HT-29 (cell line): ENCODE measurements around the gene NIM1K. TPM values are rescaled to one million over a fixed set of nuclear protein-coding genes. Genes with fewer than 3 reads are reported as not detected.
"Not testable (repeated sequence)": the region's sequence is repeated elsewhere in the genome, so short reads cannot be mapped to it uniquely, and the experiment has no call there.

Experiments used
- DNase-seq: peaks from one replicate; pipeline ENCODE4 v3.0.0-alpha.2; 2015; ENCODE audit warnings: low spot score
- total RNA-seq: library from RNA; depleted of rRNA; stranded (reverse); fragments of >200 nt; shearing (Covaris generic); gene quantifications from 2 replicates; pipeline ENCODE4 v1.2.3, GENCODE V29; 2014

Gene NIM1K
- total RNA-seq, 1 experiment from 2014 or later, result not detected

- DNase-seq, result no peak
These were observed 87.7 kb downstream of the NIM1K start for GRCh38 chr5:43279548-43280274.

- no peak for DNase-seq
These were observed 90.0 kb downstream of the NIM1K start for GRCh38 chr5:43281840-43282658.

- no peak for DNase-seq
These were observed 94.6 kb downstream of the NIM1K start for GRCh38 chr5:43286623-43287022.

- DNase-seq, result no peak
These were observed 95.5 kb downstream of the NIM1K start for GRCh38 chr5:43287493-43287892.

GRCh38 chr5:43288269-43288831, 96.3 kb downstream of the NIM1K start:
- no peak for DNase-seq

GRCh38 chr5:43290726-43291125, 98.7 kb downstream of the NIM1K start:
- DNase-seq, result no peak

- no peak for DNase-seq
These were observed 102.2 kb downstream of the NIM1K start for GRCh38 chr5:43294226-43294625.

- DNase-seq, result no peak
These were observed 103.2 kb downstream of the NIM1K start for GRCh38 chr5:43295202-43295601.

GRCh38 chr5:43296835-43297234, 104.8 kb downstream of the NIM1K start:
- no peak for DNase-seq

- no peak for DNase-seq
These were observed 106.4 kb downstream of the NIM1K start for GRCh38 chr5:43298443-43298842.

GRCh38 chr5:43300112-43300511, 108.1 kb downstream of the NIM1K start:
- DNase-seq, result no peak

GRCh38 chr5:43301653-43302091, 109.6 kb downstream of the NIM1K start:
- DNase-seq, result no peak

- no peak for DNase-seq
These were observed 110.5 kb downstream of the NIM1K start for GRCh38 chr5:43302481-43302880.

GRCh38 chr5:43303242-43303641, 111.2 kb downstream of the NIM1K start:
- DNase-seq, result no peak

GRCh38 chr5:43304525-43304924, 112.5 kb downstream of the NIM1K start:
- no peak for DNase-seq

GRCh38 chr5:43305948-43306565, 114.0 kb downstream of the NIM1K start:
- DNase-seq, result peak; percentile 89

- DNase-seq, result not testable (repeated sequence)
These were observed 114.9 kb downstream of the NIM1K start for GRCh38 chr5:43306954-43307353.

- DNase-seq, result no peak
These were observed 117.1 kb downstream of the NIM1K start for GRCh38 chr5:43309122-43309521.

- peak; percentile 24 for DNase-seq
These were observed 117.6 kb downstream of the NIM1K start for GRCh38 chr5:43309637-43310036.

- DNase-seq, result no peak
These were observed 120.1 kb downstream of the NIM1K start for GRCh38 chr5:43312076-43312661.

GRCh38 chr5:43312699-43313034, 120.6 kb downstream of the NIM1K start:
- DNase-seq, result no peak
